GM12891 (cell line): ENCODE data around the gene ATE1.

ENCODE experiments used
- POLR2A ChIP-seq: IDR thresholded peaks from 2 replicates; pipeline ENCODE4 v1.6.1; 2011; ENCODE audit warnings: low read depth, low read length, control low read depth
- POLR2AphosphoS5 ChIP-seq: IDR thresholded peaks from 2 replicates; pipeline ENCODE4 v1.6.1; 2011; ENCODE audit warnings: low read depth, low read length, control low read depth
- TAF1 ChIP-seq: IDR thresholded peaks from 2 replicates; pipeline ENCODE4 v1.6.1; 2011; ENCODE audit warnings: low read depth, low read length, control low read depth

DNA sequence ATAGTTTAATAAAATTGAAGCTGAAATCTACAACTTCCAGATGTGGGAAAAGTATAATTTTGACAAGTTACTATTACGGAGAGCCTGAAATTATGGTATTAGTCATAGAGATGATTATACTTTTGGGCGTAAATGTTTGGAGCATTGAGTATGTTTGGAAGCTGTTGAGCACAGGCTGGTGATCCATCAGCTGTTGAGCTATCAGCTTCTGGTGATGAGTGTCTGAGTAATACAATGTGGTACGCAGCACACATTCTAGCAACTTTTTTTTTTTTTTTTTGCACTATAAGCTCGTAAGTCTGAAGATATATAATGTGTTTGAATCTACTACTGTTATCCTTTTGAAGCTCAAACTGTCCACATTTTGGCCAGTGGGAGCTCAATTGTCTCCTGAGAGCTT is 123.4 kb downstream of the ATE1 start:
- TF ChIP-seq TAF1, result no peak
- TF ChIP-seq POLR2A, result no peak
- no peak for TF ChIP-seq POLR2AphosphoS5
